ENCODE results near the gene C10orf90.

C10orf90 gene

GRCh38 chr10:126670056-126670894 is at the start of gene C10orf90:
Gene C10orf90, minus strand, starts transcription at chr10:126670693. Its CDS starts 213 bp downstream, at chr10:126670480.
- DNase-seq (ENCODE audit: low spot score): no peak

- DNase-seq (ENCODE audit: low spot score): no peak
Measured at GRCh38 chr10:126716366-126716765, 45.9 kb upstream of the C10orf90 start.

DNA sequence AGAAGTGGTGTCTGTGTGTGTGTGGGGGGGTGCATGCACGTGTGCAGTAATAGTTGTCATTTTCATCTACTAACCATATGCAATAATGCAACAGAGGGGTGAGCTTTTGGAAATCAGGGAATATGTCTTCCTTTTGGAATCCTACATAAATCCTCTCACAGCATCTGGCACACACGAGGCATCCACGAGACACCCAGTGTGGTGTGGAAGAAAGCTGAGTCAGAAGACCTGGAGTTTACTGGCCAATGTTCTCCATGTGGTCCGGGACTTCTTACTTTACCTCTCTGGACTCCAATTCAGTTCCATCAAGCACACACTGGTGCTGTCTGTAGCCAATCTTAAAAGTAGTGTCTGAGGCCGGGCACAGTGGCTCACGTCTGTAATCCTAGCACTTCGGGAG is 43.1 kb upstream of the C10orf90 start:
- no peak for DNase-seq (ENCODE audit: low spot score)

- DNase-seq (ENCODE audit: low spot score): no peak
Measured at GRCh38 chr10:126712681-126713080, 42.2 kb upstream of the C10orf90 start.

GRCh38 chr10:126705951-126706565 is 35.6 kb upstream of the C10orf90 start:
- no peak for DNase-seq (ENCODE audit: low spot score)

DNA sequence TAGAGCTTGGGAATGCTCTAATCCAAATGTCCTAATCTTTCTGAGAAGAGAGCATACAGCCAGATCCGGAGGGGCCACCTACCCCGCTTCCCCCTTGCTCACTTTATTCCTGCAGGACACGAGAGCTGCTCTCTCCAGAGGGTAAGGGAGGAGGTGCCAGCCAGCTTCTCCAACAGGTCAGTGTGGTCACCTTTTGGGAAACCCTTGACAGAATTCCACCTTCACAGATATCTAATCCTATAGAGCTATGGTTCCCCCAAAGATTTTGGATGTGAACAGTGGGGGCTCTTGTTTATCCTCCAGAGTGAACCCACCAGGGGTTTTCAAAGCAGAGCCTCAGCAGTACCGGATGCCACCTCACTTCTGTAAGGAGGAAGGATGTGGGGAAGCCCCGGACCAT is 34.6 kb upstream of the C10orf90 start:
- no peak for DNase-seq (ENCODE audit: low spot score)

DNA sequence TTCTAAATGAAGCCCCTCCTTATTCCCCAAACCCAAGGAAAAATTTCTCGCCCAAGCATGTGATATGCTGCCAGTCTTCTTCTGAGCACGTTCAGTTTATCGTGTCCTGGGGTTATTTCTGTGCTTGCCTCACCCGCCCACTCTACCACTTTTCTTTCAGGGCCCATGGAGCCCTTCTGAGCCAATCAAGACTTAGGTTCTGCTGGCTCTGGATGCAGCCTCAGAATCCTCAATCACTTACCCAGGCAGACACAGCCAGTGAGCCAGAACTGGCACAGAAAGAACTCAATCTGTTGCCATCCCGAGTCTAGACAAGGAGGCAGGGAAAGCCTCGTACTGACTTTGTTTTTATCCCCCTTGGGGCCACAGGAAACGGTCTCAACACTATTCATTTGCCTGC is 34.2 kb upstream of the C10orf90 start:
- DNase-seq (ENCODE audit: low spot score): no peak

- no peak for DNase-seq (ENCODE audit: low spot score)
Measured at GRCh38 chr10:126702181-126702580, 31.7 kb upstream of the C10orf90 start.

DNA sequence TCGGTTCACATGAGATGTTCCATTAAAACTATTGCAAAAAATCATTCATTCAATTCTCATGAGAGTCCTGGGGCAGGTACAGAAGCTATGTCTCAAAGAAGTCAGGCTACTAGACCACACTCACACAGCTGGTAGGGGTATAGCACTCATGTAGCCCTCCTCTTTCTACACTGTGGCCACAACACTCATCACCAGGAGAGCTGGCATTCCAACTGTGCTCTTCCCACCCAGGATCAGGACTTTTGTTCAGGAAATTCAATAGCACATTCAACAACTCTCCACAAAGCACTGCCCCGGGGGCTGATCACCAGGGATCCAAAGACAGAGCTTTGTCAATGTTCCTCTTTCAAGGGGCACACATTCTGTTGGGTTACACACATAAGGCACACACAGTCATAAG is 31.0 kb upstream of the C10orf90 start:
- DNase-seq (ENCODE audit: low spot score): no peak

GRCh38 chr10:126696684-126697083 is 26.2 kb upstream of the C10orf90 start:
- DNase-seq (ENCODE audit: low spot score): no peak

DNA sequence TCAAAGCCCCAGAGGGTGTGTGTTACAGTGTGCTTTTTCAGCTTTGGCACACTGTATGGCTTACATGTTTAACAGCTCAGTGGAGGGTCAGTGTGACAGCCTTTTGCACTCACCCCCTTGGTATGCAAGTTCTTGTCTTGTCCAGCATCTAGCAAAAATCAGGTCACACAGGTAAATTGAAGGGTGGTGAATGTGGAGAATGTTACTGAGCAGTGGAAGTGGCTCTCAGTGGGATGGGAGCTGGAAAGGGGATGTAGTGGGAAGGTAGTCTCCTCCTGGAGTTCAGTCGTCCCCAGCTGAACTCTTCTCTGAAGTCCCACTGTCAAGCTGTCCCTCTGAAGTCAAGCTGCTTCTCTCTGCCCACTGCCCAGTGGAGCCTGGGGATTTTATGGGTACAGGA is 21.0 kb upstream of the C10orf90 start:
- DNase-seq (ENCODE audit: low spot score): peak; percentile 33

GRCh38 chr10:126690534-126690933 is 20.0 kb upstream of the C10orf90 start:
- DNase-seq (ENCODE audit: low spot score): no peak

GRCh38 chr10:126689461-126689994 is 19.0 kb upstream of the C10orf90 start:
- no peak for DNase-seq (ENCODE audit: low spot score)

DNA sequence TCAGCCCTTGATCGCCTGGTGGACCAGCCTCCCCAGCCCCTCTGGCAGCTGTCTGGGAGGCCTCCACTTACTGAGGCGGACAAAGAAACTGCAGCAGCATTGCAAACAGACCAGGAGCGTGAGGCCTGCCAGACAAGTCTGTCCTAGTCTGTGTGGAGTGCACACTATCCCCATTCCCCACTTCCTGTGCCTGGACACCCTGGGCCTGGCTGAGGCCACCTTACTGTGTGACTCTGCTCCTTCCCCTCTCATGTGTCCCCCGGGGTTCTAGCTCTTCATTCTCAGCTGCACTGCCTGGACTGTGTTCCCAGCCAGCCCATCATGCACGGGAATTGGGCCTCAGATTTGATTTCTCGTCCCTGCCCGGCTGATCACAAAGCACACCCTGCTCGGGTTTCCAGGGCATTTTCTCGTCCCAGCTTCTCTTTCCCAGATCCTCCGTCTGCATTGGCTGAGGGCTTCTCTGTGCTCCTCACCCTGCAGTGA is 16.7 kb upstream of the C10orf90 start:
- DNase-seq (ENCODE audit: low spot score): no peak

GRCh38 chr10:126686719-126687118 is 16.2 kb upstream of the C10orf90 start:
- no peak for DNase-seq (ENCODE audit: low spot score)

DNA sequence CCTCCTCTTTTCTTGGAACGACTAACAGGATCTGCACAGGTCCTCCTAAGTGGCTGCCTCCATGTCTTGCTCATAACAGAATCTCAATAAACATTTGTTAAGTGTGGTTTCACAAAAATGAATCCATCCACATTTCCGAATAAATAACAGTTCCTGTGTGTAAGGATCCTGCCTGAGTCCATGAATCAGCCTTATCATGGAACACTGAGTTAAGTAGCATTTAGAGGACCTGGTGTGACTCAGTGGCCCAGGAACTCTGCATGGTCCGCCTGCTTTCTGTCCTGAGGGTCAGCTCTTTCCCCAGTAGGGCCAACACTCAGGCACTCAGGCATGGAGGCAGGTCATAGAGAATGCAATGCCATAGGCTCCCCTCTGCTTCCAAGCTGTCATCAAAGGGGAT is 15.8 kb upstream of the C10orf90 start:
- DNase-seq (ENCODE audit: low spot score): no peak

DNA sequence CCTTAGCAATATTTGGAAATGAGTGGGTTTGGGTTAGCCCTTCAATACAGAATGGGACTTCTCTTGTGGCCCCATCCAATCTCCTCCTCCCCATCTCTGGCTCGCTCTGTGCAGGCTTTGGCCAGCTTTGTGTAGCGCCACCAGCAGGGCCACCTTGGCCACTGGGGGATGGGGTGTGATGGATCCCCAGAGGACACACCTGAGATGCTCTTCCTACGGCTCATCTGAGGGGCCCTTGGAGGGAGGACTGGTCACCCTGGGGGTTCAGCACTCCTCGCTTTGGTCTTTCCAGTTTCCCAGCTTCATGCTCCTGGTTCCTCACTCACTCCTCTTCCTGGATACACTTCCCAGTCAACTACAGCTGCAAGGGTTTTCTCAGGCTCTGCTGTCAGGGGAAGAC is 15.3 kb upstream of the C10orf90 start:
- DNase-seq (ENCODE audit: low spot score): no peak

- peak; percentile 7 for DNase-seq (ENCODE audit: low spot score)
Measured at GRCh38 chr10:126684171-126684745, 13.8 kb upstream of the C10orf90 start.

- no peak for DNase-seq (ENCODE audit: low spot score)
Measured at GRCh38 chr10:126683466-126683865, 13.0 kb upstream of the C10orf90 start.

GRCh38 chr10:126675656-126676438 is 5.4 kb upstream of the C10orf90 start:
- DNase-seq (ENCODE audit: low spot score): no peak

GRCh38 chr10:126674741-126675515 is 4.4 kb upstream of the C10orf90 start:
- DNase-seq (ENCODE audit: low spot score): no peak

Data from SW480 (cell line).